HUES48 (cell line): ENCODE results near the gene COL9A2.

Experiments
- H3K27ac ChIP-seq: one replicate; pipeline ENCODE4 v1.7.0; 2013; ENCODE audit warnings: low read depth, low read length, inconsistent platforms
- H3K27me3 ChIP-seq: 2 replicates; pipeline ENCODE4 v1.6.1; 2013; ENCODE audit warnings: mild to moderate bottlenecking, low read length; ENCODE audit not compliant: control insufficient read depth, insufficient read depth
- H3K36me3 ChIP-seq: 2 replicates; pipeline ENCODE4 v1.6.1; 2013; ENCODE audit warnings: low read length; ENCODE audit not compliant: control insufficient read depth, insufficient read depth
- H3K4me1 ChIP-seq: 2 replicates; pipeline ENCODE4 v1.6.1; 2013; ENCODE audit warnings: mild to moderate bottlenecking, low read length; ENCODE audit not compliant: control insufficient read depth, insufficient read depth
- H3K4me3 ChIP-seq: 2 replicates; pipeline ENCODE4 v1.5.1; 2013; ENCODE audit warnings: mild to moderate bottlenecking, low read depth, low read length
- H3K9ac ChIP-seq: 2 replicates; pipeline ENCODE4 v1.6.1; 2013; ENCODE audit warnings: mild to moderate bottlenecking, low read depth, low read length, moderate library complexity
- H3K9me3 ChIP-seq: 2 replicates; pipeline ENCODE4 v1.6.1; 2013; ENCODE audit warnings: low read length; ENCODE audit not compliant: control insufficient read depth, insufficient read depth

The COL9A2 gene

GRCh38 chr1:40302475-40302874 lies 14.6 kb downstream of the COL9A2 start:
- Histone ChIP-seq H3K27ac (no peak overlapping the region), H3K4me3 (no peak overlapping the region), H3K9ac (no peak overlapping the region), H3K36me3 (no peaks in the 10 kb centered on the region), H3K4me1 (0 out of 2 replicates have a peak, but pooled peaks cover 6% of the 10 kb centered on the region), H3K9me3 (no peaks in the 10 kb centered on the region), H3K27me3 (no peaks in the 10 kb centered on the region)

GRCh38 chr1:40301541-40302299 lies 15.4 kb downstream of the COL9A2 start:
- Histone ChIP-seq H3K9ac (no peak overlapping the region), H3K9me3 (no peaks in the 10 kb centered on the region), H3K27me3 (no peaks in the 10 kb centered on the region), H3K4me3 (no peak overlapping the region), H3K4me1 (0 out of 2 replicates have a peak, but pooled peaks cover 6% of the 10 kb centered on the region), H3K36me3 (no peaks in the 10 kb centered on the region), H3K27ac (no peak overlapping the region)

GRCh38 chr1:40301066-40301465 lies 16.0 kb downstream of the COL9A2 start:
- H3K4me1 ChIP-seq, result 0 out of 2 replicates have a peak, but pooled peaks cover 6% of the 10 kb centered on the region
- no peaks in the 10 kb centered on the region for H3K27me3 ChIP-seq
- H3K9ac ChIP-seq, result no peak overlapping the region
- H3K4me3 ChIP-seq, result no peak overlapping the region
- H3K27ac ChIP-seq, result no peak overlapping the region
- no peaks in the 10 kb centered on the region for H3K36me3 ChIP-seq
- H3K9me3 ChIP-seq, result no peaks in the 10 kb centered on the region

- no peaks in the 10 kb centered on the region for H3K27me3 ChIP-seq
- 0 out of 2 replicates have a peak, but pooled peaks cover 6% of the 10 kb centered on the region for H3K4me1 ChIP-seq
- H3K27ac ChIP-seq, result no peak overlapping the region
- no peak overlapping the region for H3K4me3 ChIP-seq
- no peaks in the 10 kb centered on the region for H3K9me3 ChIP-seq
- no peak overlapping the region for H3K9ac ChIP-seq
- H3K36me3 ChIP-seq, result no peaks in the 10 kb centered on the region
Observed at GRCh38 chr1:40300651-40301050, 16.4 kb downstream of the COL9A2 start.

GRCh38 chr1:40300249-40300567 lies 16.9 kb downstream of the COL9A2 start:
- Histone ChIP-seq H3K9ac (no peak overlapping the region), H3K27ac (no peak overlapping the region), H3K4me3 (no peak overlapping the region), H3K27me3 (no peaks in the 10 kb centered on the region), H3K4me1 (0 out of 2 replicates have a peak, but pooled peaks cover 6% of the 10 kb centered on the region), H3K9me3 (no peaks in the 10 kb centered on the region), H3K36me3 (no peaks in the 10 kb centered on the region)

- Histone ChIP-seq H3K36me3 (no peaks in the 10 kb centered on the region), H3K9me3 (no peaks in the 10 kb centered on the region), H3K4me1 (0 out of 2 replicates have a peak, but pooled peaks cover 6% of the 10 kb centered on the region), H3K27ac (no peak overlapping the region), H3K4me3 (no peak overlapping the region), H3K27me3 (no peaks in the 10 kb centered on the region), H3K9ac (no peak overlapping the region)
Observed at GRCh38 chr1:40299366-40300248, 17.5 kb downstream of the COL9A2 start.

GRCh38 chr1:40291293-40291692 lies 25.8 kb downstream of the COL9A2 start:
- H3K4me1 ChIP-seq, result peaks cover 12% of the 10 kb centered on the region
- no peaks in the 10 kb centered on the region for H3K27me3 ChIP-seq
- no peak overlapping the region for H3K4me3 ChIP-seq
- H3K27ac ChIP-seq, result no peak overlapping the region
- no peaks in the 10 kb centered on the region for H3K9me3 ChIP-seq
- H3K9ac ChIP-seq, result no peak overlapping the region
- peaks cover 59% of the 10 kb centered on the region for H3K36me3 ChIP-seq

GRCh38 chr1:40281853-40282252 lies 35.2 kb downstream of the COL9A2 start:
- Histone ChIP-seq H3K9me3 (no peaks in the 10 kb centered on the region), H3K4me3 (no peak overlapping the region), H3K4me1 (no peaks in the 10 kb centered on the region), H3K27ac (no peak overlapping the region), H3K36me3 (peaks cover 49% of the 10 kb centered on the region), H3K27me3 (no peaks in the 10 kb centered on the region), H3K9ac (no peak overlapping the region)

GRCh38 chr1:40276122-40276521 lies 41.0 kb downstream of the COL9A2 start:
- H3K4me1 ChIP-seq, result no peaks in the 10 kb centered on the region
- H3K36me3 ChIP-seq, result peaks cover 58% of the 10 kb centered on the region
- no peaks in the 10 kb centered on the region for H3K9me3 ChIP-seq
- H3K27ac ChIP-seq, result no peak overlapping the region
- no peak overlapping the region for H3K9ac ChIP-seq
- H3K4me3 ChIP-seq, result no peak overlapping the region
- no peaks in the 10 kb centered on the region for H3K27me3 ChIP-seq

- Histone ChIP-seq H3K36me3 (peaks cover 62% of the 10 kb centered on the region), H3K27me3 (no peaks in the 10 kb centered on the region), H3K9me3 (no peaks in the 10 kb centered on the region), H3K4me1 (no peaks in the 10 kb centered on the region), H3K9ac (no peak overlapping the region), H3K4me3 (no peak overlapping the region), H3K27ac (no peak overlapping the region)
Observed at GRCh38 chr1:40274331-40274730, 42.8 kb downstream of the COL9A2 start.

- H3K27me3 ChIP-seq, result no peaks in the 10 kb centered on the region
- no peaks in the 10 kb centered on the region for H3K4me1 ChIP-seq
- no peak overlapping the region for H3K9ac ChIP-seq
- no peak overlapping the region for H3K27ac ChIP-seq
- H3K4me3 ChIP-seq, result no peak overlapping the region
- peaks cover 66% of the 10 kb centered on the region for H3K36me3 ChIP-seq
- no peaks in the 10 kb centered on the region for H3K9me3 ChIP-seq
Observed at GRCh38 chr1:40273547-40274166, 43.4 kb downstream of the COL9A2 start.
